ENCODE results near the gene ADGRL3.

GRCh38 chr4:62037571-62037970 lies 837.4 kb downstream of the ADGRL3 start:
- no peak for TF ChIP-seq POLR2A (IDR thresholded peaks at IDR 0.05)
- TF ChIP-seq, protein P1, sequence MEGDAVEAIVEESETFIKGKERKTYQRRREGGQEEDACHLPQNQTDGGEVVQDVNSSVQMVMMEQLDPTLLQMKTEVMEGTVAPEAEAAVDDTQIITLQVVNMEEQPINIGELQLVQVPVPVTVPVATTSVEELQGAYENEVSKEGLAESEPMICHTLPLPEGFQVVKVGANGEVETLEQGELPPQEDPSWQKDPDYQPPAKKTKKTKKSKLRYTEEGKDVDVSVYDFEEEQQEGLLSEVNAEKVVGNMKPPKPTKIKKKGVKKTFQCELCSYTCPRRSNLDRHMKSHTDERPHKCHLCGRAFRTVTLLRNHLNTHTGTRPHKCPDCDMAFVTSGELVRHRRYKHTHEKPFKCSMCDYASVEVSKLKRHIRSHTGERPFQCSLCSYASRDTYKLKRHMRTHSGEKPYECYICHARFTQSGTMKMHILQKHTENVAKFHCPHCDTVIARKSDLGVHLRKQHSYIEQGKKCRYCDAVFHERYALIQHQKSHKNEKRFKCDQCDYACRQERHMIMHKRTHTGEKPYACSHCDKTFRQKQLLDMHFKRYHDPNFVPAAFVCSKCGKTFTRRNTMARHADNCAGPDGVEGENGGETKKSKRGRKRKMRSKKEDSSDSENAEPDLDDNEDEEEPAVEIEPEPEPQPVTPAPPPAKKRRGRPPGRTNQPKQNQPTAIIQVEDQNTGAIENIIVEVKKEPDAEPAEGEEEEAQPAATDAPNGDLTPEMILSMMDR (IDR thresholded peaks at IDR 0.05): no peak

Measured in thyroid gland (tissue), 4 donors.